HG03442 (cell line): Measurements from ENCODE around the gene PLD6.

Experiments
- ATAC-seq: cut with Tn5 transposase; IDR thresholded peaks from one replicate; pipeline ENCODE4 v1.9.1; 2021; ENCODE audit warnings: mild to moderate bottlenecking, moderate library complexity; ENCODE audit not compliant: unreplicated experiment

Gene PLD6

GRCh38 chr17:17227608-17228520 lies 21.7 kb upstream of the PLD6 start:
- ATAC-seq = no peak

DNA sequence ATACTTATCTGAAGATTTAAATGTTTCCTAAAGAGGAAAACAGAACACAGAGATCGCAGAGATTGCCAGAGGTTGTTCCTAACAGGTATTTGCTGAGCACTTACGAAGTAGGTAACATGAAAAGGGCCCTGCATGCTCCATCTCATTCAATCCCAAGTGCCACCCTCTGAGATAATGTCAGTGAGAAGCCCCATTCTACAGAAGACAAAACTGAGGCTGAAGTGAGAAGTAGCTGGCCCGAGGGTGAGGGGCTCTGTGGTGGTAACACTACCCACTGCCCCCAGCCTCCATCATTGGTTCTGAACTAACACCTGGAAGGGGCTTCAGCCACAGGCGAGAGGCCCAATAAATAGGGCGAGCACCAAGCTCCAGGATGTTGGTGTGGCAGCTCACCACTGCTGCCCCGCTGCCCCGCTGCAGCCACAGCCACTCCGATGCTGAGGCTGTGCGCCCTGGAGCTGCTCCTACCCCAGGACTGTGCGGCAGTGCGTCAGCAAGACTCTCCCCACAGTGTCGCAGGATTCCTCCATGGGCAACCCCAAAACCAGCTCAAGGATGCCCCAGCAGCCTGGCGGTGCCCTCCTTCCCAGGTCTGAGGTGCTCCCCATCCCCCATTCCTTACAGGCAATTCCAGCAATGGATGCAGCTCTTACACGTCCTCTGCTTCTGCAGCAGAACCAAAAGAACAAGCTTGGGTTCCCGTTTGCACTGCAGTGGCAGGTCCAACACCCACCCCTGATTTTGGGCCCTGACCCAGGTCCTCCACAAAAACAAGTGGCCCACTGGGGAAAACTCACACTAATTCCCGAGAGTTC lies 20.5 kb upstream of the PLD6 start:
- ATAC-seq = no peak

GRCh38 chr17:17225901-17226300 lies 19.8 kb upstream of the PLD6 start:
- no peak for ATAC-seq

DNA sequence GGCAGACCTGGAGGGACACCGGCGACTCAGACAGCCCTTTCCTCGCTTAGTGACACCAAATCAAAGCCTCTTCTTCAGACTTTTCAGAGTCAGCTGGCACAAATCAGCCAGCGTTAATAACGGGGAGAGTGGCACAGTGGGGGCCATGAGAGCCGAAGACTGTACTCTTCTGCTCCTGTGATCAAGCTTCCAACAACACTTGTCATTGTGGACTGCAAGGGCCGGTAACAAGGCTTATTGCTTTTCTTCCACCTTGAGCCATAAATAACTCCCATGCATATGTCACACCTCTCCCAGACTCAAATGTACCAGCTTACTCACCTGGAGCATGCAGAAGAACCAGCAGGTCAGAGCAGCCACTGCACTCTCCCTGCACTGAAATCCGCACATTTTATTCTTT lies 18.0 kb upstream of the PLD6 start:
- no peak for ATAC-seq

DNA sequence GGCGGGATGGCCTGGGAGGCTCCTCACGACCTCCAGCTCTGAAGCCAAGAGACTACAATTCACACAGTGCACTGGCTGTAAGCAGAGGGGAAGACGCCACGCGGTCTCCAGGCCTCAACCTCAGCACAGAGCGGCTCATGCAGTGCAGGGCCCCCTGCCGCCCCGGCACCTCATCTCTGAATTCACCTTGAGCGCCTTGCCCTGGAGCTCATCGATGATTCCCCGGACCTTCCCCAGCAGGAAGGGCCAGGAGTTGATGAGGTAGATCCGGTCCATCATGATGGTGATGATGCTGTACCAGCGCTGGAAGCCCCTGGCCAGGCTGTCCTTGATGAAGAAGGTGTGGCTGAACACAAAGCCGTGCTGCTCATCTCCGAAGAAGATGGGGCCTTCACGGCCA lies 17.6 kb upstream of the PLD6 start:
- no peak for ATAC-seq

DNA sequence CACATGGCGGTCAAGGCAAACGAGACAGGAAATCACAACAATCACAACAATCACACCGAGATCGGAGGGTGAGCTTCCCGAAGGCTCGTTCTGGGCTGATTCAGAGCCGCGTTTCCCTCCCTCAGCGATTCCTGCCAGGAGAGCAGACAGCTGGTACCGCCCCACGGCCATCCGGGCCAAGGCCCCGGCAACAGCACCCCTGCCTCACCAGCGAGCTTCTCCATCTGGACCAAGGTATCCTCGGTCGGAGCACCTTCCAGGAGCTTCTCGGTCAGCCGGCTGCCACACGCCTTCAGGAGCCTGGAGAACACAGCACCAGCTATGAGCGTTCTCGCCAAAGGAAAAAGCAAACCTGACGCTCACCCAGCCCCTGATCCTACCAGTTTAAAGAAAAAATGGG lies 15.2 kb upstream of the PLD6 start:
- no peak for ATAC-seq

DNA sequence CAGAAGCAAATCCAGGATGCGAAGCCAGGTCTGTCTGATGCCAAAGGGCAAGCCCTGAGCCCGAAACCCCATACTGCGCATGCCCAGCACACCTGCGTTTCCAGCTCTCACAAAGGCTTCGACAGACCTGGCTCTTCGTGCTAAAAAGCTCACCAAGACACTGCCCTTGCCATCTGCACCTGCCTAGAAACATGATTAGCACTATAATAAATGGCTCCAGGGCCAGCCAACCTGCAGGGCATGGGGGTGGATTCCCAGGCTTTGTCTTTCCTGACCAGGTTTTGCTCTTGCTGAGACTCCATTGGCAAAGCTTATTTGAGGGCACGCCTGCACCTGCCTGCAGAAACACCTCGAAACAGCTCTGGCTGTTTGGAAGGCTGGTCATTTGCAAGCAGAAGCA lies 14.4 kb upstream of the PLD6 start:
- ATAC-seq = no peak

GRCh38 chr17:17217995-17218394 lies 11.9 kb upstream of the PLD6 start:
- no peak for ATAC-seq

DNA sequence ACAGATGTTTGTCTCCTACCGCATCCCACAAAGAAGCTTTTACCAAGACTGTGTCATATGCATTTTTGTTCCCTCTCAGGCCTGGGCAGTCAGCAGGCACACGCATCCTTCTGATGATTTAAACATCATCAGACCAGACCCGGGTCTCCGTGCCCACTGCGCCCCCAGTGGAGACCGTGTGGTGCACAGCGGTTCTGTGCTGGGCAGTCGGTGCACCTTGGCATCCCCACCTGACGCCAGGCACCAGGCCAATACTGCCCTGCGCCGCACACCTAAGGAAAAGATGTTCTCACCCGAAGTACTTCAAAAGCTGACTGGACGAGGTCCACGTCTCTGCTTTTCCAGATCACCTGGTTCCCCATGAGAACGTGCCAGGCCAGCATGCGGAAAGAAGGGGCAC lies 10.6 kb upstream of the PLD6 start:
- no peak for ATAC-seq

- no peak for ATAC-seq
Observed at GRCh38 chr17:17216236-17216635, 10.1 kb upstream of the PLD6 start.

- no peak for ATAC-seq
Observed at GRCh38 chr17:17215575-17215974, 9.4 kb upstream of the PLD6 start.

- ATAC-seq = no peak
Observed at GRCh38 chr17:17214646-17215436, 8.7 kb upstream of the PLD6 start.

GRCh38 chr17:17213775-17214174 lies 7.6 kb upstream of the PLD6 start:
- no peak for ATAC-seq

DNA sequence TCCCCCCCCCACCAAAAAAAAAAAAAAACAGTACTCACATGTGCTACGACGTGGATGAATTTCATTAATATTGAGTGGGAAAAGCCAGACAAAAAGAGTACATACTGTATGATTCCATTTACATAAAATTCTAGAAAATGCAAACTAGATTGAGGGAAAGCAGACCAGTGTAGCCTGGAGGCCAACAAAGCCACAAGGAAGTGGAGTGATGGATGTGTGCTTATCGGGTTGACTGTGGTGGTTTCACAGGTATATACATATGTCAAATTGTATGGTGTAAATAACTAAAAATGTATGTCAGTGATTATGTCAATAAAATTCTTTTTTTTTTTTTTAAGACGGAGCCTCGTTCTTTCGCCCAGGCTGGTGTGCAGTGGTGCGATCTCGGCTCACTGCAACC lies 1.9 kb upstream of the PLD6 start:
- no peak for ATAC-seq

- ATAC-seq = no peak
Observed at GRCh38 chr17:17206913-17207335, 791 bp upstream of the PLD6 start.

DNA sequence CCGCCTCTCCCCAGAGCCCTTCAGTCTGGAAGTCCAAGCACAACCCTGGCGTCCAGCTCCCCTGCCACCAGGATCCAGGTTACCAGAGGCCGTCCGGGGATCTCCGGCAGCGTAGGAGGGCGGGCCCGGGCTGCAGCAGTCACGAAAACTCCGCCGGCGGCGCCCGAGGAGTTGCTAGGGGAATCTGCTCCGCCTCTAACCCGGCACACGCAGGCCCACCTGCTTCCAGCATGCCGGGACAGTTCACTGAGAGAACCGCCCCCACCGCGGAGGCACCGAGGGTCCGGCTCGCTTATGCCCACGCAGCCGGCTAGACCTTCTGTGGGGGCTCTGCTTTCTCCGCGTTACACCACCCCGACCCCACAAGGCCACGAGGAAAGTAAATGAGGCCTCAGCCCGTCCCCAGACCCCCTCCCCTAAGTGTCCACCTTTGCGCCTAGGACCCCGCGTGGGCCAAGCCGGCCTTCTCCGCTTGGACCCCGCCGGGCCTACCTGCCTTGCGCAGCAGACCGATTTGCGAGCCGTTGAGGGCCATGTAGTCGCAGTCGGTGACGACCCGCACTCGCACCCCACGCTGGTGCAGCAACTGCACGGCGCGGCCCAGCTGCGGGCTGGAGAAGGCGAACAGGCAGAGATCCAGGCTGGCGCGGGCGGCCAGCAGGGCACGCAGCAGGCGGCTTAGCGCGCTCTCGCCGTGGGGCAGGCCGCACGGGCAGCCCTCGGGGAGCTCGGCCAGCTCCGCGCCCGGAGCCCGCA lies 587 bp downstream of the PLD6 start:
- peak; percentile 46 for ATAC-seq

DNA sequence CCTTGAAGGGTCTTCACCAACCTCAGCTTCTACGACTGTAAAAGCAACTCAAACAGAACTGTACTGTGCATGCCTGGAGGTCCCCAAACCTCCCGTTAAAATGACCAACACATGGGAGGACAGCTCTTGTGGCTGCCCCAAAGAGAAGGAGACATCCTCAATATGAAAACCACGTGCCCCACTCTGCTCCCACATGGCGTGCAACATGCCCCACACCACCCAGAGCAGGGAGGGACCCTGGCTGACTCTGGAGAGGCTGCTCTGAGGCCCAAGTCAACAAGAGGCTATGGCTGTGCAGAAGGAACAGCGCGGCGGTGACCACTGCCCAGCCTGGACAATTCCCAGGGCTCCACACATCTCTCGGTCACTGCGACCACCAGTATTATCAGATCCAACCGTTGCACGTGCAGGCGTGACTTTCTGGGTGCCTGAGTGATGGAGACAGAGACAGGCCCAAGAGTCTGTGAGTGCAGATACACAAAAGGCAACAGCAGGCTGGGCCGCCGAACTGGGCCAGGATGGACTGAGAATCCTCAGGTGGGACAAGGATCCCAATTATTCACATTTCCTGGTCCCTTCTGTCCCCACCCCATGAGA lies 1.4 kb downstream of the PLD6 start:
- ATAC-seq = no peak

- ATAC-seq = no peak
Observed at GRCh38 chr17:17204041-17204591, 2.0 kb downstream of the PLD6 start.

DNA sequence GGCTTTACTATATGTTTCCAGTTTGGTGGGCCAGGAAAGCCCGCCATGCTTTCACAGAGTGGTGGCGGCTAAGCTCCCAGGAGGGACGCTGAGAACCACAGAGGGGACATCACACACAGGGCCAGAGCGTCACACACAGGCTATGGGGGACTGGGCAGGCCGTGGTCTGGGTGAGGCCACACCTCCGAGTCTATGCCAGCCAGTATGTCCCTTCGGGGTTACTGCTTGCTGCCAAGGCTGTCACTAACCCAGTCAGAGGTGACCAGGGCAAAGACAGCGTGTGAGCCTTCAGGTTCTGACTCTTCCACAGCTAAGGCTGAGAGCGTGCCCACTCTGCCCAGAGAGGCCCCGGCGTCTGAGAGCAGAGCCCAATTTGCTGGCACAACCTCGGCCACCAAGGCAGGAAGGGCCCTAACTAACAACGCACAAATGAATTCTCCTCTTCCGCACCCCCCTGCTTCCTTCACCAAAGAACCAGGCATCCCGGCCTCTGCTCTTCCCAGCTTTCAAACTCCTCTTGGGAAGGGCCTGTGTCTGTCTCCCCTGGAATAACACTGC lies 2.9 kb downstream of the PLD6 start:
- ATAC-seq = no peak

GRCh38 chr17:17201907-17202306 lies 4.2 kb downstream of the PLD6 start:
- no peak for ATAC-seq
